Skeletal muscle satellite cell (primary cell): ENCODE measurements around the gene TMEM74B.

Experiments
- H3K27me3 ChIP-seq: 2 replicates; pipeline ENCODE4 v1.7.0; 2013; ENCODE audit warnings: low read length; ENCODE audit not compliant: control insufficient read depth, insufficient read depth
- H3K36me3 ChIP-seq: 2 replicates; pipeline ENCODE4 v1.7.0; 2013; ENCODE audit warnings: mild to moderate bottlenecking, control low read depth, low read length; ENCODE audit not compliant: insufficient read depth
- H3K4me1 ChIP-seq: 2 replicates; pipeline ENCODE4 v1.7.0; 2013; ENCODE audit warnings: low read length; ENCODE audit not compliant: control insufficient read depth, insufficient read depth
- H3K4me2 ChIP-seq: 2 replicates; pipeline ENCODE4 v1.7.0; 2013; ENCODE audit warnings: mild to moderate bottlenecking, low read length
- H3K4me3 ChIP-seq: 2 replicates; pipeline ENCODE4 v1.7.0; 2013; ENCODE audit warnings: low read length
- H3K9ac ChIP-seq: 2 replicates; pipeline ENCODE4 v1.7.0; 2013; ENCODE audit warnings: mild to moderate bottlenecking, low read depth, low read length, moderate library complexity
- H3K9me3 ChIP-seq: replicated peaks from 2 replicates; pipeline ENCODE4 v1.7.0; 2013; ENCODE audit warnings: mild to moderate bottlenecking, control low read depth, low read length

Gene TMEM74B

GRCh38 chr20:1214838-1215261 lies 30.1 kb upstream of the TMEM74B start:
- Histone ChIP-seq H3K36me3 (no peaks in the 10 kb centered on the region), H3K4me2 (no peak overlapping the region), H3K9me3 (no peaks in the 10 kb centered on the region), H3K4me3 (no peak overlapping the region), H3K27me3 (peaks cover 48% of the 10 kb centered on the region), H3K9ac (no peak overlapping the region), H3K4me1 (no peaks in the 10 kb centered on the region)

DNA sequence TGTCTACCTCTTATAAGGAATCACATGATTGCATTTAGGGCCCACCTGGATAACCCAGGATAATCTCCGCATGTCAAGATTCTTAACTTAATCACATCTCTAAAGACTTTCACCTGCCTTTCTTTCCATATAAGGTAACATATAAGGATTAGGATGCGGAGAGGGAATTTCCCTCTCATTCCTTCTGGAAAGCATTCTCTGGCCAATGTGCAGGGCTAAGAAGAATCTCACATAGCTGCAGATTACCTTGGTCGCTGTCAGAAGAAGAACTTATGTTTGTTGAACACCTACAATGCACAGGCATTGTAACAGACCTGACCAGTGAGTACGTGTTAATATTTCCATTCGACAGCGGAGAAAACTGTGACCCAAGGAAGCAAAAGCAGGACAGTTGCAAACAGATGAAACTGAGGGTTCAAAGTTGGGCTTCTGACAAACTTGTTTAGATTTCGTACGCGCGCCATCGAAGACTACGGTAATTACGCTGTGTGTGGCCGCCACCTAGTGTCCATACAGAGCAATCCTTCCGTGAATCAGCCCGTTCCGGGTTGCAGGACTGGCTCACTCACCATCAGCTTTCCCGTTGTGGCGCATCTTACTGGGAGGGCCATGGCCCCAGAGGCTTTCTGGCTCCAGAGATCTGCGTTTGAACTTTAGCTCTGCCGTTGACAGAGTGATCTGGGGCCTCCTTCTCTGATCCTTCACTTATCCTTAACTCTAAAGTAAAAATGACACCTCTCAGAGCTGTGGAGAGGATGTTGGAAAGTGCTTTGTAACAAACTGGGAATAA lies 28.0 kb upstream of the TMEM74B start:
- Histone ChIP-seq H3K4me3 (no peak overlapping the region), H3K4me2 (peak overlapping the region; percentile 42), H3K36me3 (no peaks in the 10 kb centered on the region), H3K9me3 (no peaks in the 10 kb centered on the region), H3K9ac (no peak overlapping the region), H3K27me3 (peaks cover 68% of the 10 kb centered on the region), H3K4me1 (no peaks in the 10 kb centered on the region)

DNA sequence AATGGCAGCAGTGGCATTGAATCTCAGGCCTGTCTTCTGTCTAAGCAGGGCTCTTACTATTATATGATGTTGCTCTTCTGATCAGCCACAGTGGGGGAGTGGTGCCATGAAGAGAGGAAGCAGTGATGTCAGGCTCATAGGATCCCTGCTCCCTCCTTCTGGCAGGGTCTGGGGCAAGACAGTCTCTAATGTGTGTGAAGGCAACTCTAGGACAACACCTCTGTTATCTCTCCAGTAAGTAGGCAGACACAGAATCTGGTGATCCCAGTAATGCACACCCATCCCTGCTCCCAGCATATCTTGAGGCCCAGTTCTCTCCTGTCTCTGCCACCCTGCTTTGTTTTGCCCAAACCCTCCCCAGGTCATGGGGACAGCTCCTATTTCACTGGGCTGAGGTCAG lies 27.2 kb upstream of the TMEM74B start:
- no peak overlapping the region for H3K4me2 ChIP-seq
- H3K27me3 ChIP-seq, result peaks cover 74% of the 10 kb centered on the region
- H3K4me3 ChIP-seq, result no peak overlapping the region
- H3K9me3 ChIP-seq, result no peaks in the 10 kb centered on the region
- no peak overlapping the region for H3K9ac ChIP-seq
- no peaks in the 10 kb centered on the region for H3K36me3 ChIP-seq
- no peaks in the 10 kb centered on the region for H3K4me1 ChIP-seq

GRCh38 chr20:1210501-1210900 lies 25.7 kb upstream of the TMEM74B start:
- no peak overlapping the region for H3K4me2 ChIP-seq
- peaks cover 76% of the 10 kb centered on the region for H3K27me3 ChIP-seq
- no peaks in the 10 kb centered on the region for H3K4me1 ChIP-seq
- no peaks in the 10 kb centered on the region for H3K36me3 ChIP-seq
- no peaks in the 10 kb centered on the region for H3K9me3 ChIP-seq
- no peak overlapping the region for H3K4me3 ChIP-seq
- no peak overlapping the region for H3K9ac ChIP-seq

DNA sequence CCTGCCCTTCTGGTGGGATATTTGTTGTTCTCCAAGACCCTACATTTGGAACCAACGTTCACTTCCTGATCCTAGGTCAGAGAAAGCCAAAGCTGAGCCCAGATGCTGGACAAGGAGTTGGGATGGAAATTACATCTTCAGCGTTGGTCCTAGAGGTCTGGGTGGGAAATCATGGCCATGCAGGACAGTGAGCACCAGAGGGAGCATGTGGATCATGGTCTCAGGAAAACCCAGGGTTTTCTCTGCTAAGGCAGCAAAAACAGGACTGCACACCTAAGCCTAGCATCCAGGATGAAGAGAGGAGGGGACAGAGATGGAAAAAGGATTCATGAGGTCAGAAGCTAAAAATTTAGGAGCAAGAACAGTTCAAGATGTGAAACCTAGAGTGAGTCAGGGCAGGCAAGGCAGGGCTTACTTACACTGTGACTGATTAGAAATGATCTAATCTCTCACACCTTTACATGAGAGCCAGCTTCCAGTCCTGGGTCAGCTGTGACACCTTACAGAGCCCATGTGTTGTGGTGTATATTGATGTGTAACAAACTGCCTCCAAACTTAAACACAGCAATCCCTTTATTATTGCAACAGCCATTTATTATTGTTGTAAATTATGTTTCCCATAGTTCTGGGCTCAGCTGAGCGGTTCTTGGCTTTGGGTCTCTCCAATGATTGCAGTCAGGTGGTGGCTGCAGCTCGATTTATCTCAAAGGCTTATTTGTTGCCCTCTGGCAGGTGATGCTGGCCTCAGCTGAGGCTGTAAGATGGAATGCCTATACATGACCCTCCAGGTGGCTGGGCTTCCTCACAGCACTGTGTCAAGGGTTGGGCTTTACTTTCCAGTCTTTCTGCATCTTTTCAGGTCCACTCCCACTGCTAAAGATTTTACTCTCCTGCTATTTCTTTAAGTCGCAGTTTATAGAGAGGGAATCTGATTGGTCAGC lies 24.9 kb upstream of the TMEM74B start:
- Histone ChIP-seq H3K27me3 (peaks cover 69% of the 10 kb centered on the region), H3K4me1 (no peaks in the 10 kb centered on the region), H3K4me2 (no peak overlapping the region), H3K9me3 (no peaks in the 10 kb centered on the region), H3K4me3 (no peak overlapping the region), H3K9ac (no peak overlapping the region), H3K36me3 (no peaks in the 10 kb centered on the region)

GRCh38 chr20:1207293-1207878 lies 22.6 kb upstream of the TMEM74B start:
- H3K4me3 ChIP-seq, result no peak overlapping the region
- no peaks in the 10 kb centered on the region for H3K4me1 ChIP-seq
- H3K4me2 ChIP-seq, result no peak overlapping the region
- no peaks in the 10 kb centered on the region for H3K36me3 ChIP-seq
- peaks cover 71% of the 10 kb centered on the region for H3K27me3 ChIP-seq
- no peaks in the 10 kb centered on the region for H3K9me3 ChIP-seq
- no peak overlapping the region for H3K9ac ChIP-seq

DNA sequence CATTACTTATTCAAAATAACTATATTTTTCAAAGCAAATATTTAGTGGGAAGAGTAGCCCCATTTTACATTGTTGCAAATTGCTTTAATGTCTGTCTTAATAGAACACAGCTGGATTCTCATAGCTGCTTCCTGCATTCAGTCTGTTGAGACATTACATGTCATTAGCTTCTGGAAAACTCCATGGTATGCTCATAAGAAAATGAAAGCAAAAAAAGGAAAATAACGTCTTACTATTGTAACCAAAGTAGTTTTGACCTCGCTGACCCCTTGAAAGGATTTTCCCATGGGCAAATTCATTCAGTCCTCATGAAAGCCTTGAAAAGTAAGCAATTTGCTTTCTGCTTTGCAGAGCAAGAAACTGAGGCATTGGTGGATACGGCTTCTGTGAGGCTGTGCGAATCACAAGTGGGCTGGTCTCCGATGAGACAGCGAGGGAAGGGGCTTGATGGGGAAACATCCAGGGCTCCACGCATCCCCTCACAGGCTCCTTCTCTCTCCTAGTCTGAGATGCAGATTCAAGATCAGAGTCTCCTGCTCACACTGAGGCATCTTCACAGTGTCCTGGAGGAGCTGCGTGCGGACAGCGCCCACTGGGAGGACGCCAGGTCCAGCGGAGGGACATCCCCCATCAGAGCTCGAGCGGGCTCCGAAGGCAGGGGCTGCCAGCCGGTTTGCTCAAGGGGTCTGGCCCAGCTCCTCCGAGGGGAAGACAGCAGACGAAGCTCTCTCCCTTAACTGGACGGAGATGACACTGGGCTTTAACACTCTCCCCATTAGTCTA lies 21.8 kb upstream of the TMEM74B start:
- Histone ChIP-seq H3K4me2 (no peak overlapping the region), H3K9me3 (no peaks in the 10 kb centered on the region), H3K36me3 (no peaks in the 10 kb centered on the region), H3K4me3 (no peak overlapping the region), H3K9ac (no peak overlapping the region), H3K27me3 (peaks cover 63% of the 10 kb centered on the region), H3K4me1 (no peaks in the 10 kb centered on the region)

DNA sequence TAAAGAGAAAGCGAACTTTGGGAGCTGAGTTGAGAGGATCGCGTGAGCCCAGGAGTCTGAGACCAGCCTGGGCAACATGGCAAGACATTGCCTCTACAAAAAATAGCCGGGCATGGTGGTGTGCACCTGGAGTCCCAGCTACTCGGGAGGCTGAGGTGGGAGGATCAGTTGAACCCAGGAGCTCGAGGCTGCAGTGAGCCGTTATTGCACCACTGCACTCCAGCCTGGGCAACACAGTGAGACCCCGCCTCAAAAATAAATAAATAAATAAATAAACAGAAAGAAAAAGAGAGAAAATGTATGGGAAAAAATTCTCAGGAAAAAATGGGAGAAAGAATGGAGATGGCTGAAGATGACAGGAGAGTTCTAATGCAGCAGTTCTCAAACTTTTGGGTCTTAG lies 21.0 kb upstream of the TMEM74B start:
- H3K9ac ChIP-seq, result no peak overlapping the region
- no peaks in the 10 kb centered on the region for H3K9me3 ChIP-seq
- H3K36me3 ChIP-seq, result no peaks in the 10 kb centered on the region
- H3K4me1 ChIP-seq, result no peaks in the 10 kb centered on the region
- H3K4me3 ChIP-seq, result no peak overlapping the region
- no peak overlapping the region for H3K4me2 ChIP-seq
- peaks cover 60% of the 10 kb centered on the region for H3K27me3 ChIP-seq

- Histone ChIP-seq H3K36me3 (no peaks in the 10 kb centered on the region), H3K27me3 (peaks cover 61% of the 10 kb centered on the region), H3K4me2 (no peak overlapping the region), H3K9me3 (no peaks in the 10 kb centered on the region), H3K4me1 (no peaks in the 10 kb centered on the region), H3K4me3 (no peak overlapping the region), H3K9ac (no peak overlapping the region)
Measured at GRCh38 chr20:1204576-1204975, 19.8 kb upstream of the TMEM74B start.

DNA sequence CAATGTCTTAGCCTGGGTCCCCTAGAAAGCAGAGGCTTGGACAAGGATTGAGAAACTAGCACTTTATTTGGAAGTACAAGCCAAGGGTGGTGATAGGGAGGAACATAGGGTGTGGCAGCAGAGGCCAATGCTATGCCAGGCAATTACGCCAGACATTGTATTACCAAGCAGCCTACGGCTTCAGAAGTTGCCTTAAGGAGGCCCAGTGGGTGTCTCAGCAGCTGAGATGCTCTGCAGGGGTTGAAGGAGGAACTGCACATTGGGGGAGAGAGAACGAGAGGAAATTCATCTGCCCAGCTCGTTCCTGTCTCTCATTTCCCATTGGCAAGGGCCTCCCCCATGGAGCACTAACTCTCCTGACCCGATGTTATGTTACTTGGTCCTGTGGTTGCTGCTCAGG lies 19.3 kb upstream of the TMEM74B start:
- Histone ChIP-seq H3K4me1 (no peaks in the 10 kb centered on the region), H3K36me3 (no peaks in the 10 kb centered on the region), H3K4me2 (no peak overlapping the region), H3K9me3 (no peaks in the 10 kb centered on the region), H3K9ac (no peak overlapping the region), H3K4me3 (no peak overlapping the region), H3K27me3 (peaks cover 56% of the 10 kb centered on the region)

- no peak overlapping the region for H3K4me3 ChIP-seq
- peaks cover 52% of the 10 kb centered on the region for H3K27me3 ChIP-seq
- no peak overlapping the region for H3K4me2 ChIP-seq
- H3K9ac ChIP-seq, result no peak overlapping the region
- H3K4me1 ChIP-seq, result no peaks in the 10 kb centered on the region
- no peaks in the 10 kb centered on the region for H3K36me3 ChIP-seq
- H3K9me3 ChIP-seq, result no peaks in the 10 kb centered on the region
Measured at GRCh38 chr20:1203630-1204029, 18.8 kb upstream of the TMEM74B start.
